Thyroid gland (tissue), 4 donors: ENCODE data around the gene VSTM1. TPM values are rescaled to one million over a fixed set of nuclear protein-coding genes. Genes with fewer than 3 reads are reported as not detected.

Experiments
- DNase-seq, 2 donors: peaks; one replicate each; pipeline ENCODE4 v3.0.0-alpha.2; 2019
- H3K27ac ChIP-seq, 3 donors: fragments of 200-600 bp; sonication (generic); 1 replicate in 2 of 3; 2 replicates in 1 of 3; pipeline ENCODE4 v1.5.1; 2016 to 2019; ENCODE audit warnings: mild to moderate bottlenecking in 1 of 3, moderate library complexity in 1 of 3
- H3K27me3 ChIP-seq: fragments of 200-600 bp; sonication (generic); one replicate; pipeline ENCODE4 v1.5.1; 2019
- H3K36me3 ChIP-seq, 2 donors: fragments of 200-600 bp; sonication (generic); one replicate each; pipeline ENCODE4 v1.5.1; 2016 to 2019
- H3K4me1 ChIP-seq, 2 donors: fragments of 200-600 bp; sonication (generic); one replicate each; pipeline ENCODE4 v1.5.1; 2017 to 2019
- H3K4me3 ChIP-seq, 3 donors: fragments of 200-600 bp; sonication (generic); replicated peaks in 1 of 3; 1 replicate in 2 of 3; 2 replicates in 1 of 3; pipeline ENCODE4 v1.5.1; 2016; ENCODE audit warnings: mild to moderate bottlenecking in 1 of 3
- H3K9me3 ChIP-seq: fragments of 200-600 bp; sonication (generic); one replicate; pipeline ENCODE4 v1.5.1; 2017
- POLR2A ChIP-seq, 2 donors: fragments of 450-650 bp; IDR thresholded peaks; one replicate each; pipeline ENCODE4 v1.6.1; 2017; ENCODE audit warnings: antibody characterized with exemption in 2 of 2, mild to moderate bottlenecking in 2 of 2, moderate library complexity in 1 of 2
- WGBS, 2 donors: methylation state at CpG; one replicate each; pipeline ENCODE4 v1.1.5; 2017; 5-methylcytosine and 5-hydroxymethylcytosine counted together
- intact Hi-C: fragments of 100-400 bp; cut with DNase I; formaldehyde crosslinking; loops from one replicate; pipeline ENCODE4 v1.15.1; 2023
- total RNA-seq, 4 donors: library from RNA; depleted of rRNA; stranded (reverse); fragments of >200 nt; gene quantifications; one replicate each; pipeline ENCODE4 v1.2.3, GENCODE V29; 2016
- TF ChIP-seq, protein P1 (sequence below), 6 experiments: fragments of 200-600 bp in 3 of 6; fragments of 450-650 bp in 3 of 6; sonication (generic) in 3 of 6; IDR thresholded peaks; one replicate each; pipeline ENCODE4 v1.5.1; 2016 to 2019; ENCODE audit warnings: antibody characterized with exemption in 6 of 6, mild to moderate bottlenecking in 2 of 6, inconsistent platforms in 1 of 6, moderate library complexity in 1 of 6

VSTM1 gene
- total RNA-seq, 4 donors from 2014 or later = not detected

DNA sequence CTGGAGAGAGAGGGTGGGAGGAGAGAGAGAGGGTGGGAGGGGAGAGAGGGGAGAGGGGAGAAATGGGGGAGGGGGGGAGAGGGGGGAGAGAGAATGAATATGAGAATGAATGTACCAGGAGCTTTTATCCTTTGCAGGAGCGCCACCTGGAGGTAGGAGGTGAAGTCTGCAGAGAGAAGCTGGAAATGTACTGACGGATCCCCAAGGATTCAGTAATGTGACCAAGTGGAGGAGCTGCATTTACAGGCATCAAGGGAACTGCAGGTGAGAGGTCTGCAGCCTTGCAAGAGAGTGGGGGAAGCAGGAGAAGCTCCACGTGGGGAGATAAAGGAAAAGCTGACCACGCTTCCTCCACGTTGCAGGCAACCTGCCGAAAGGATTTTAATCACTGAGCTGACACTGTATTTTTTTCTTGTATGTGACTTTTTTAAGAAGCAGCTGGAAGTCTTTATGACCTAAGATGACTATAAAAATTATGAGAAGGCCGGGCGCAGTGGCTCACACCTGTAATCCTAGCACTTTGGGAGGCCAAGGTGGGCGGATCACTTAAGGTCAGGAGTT is 33.7 kb downstream of the VSTM1 start:
- TF ChIP-seq, protein P1, sequence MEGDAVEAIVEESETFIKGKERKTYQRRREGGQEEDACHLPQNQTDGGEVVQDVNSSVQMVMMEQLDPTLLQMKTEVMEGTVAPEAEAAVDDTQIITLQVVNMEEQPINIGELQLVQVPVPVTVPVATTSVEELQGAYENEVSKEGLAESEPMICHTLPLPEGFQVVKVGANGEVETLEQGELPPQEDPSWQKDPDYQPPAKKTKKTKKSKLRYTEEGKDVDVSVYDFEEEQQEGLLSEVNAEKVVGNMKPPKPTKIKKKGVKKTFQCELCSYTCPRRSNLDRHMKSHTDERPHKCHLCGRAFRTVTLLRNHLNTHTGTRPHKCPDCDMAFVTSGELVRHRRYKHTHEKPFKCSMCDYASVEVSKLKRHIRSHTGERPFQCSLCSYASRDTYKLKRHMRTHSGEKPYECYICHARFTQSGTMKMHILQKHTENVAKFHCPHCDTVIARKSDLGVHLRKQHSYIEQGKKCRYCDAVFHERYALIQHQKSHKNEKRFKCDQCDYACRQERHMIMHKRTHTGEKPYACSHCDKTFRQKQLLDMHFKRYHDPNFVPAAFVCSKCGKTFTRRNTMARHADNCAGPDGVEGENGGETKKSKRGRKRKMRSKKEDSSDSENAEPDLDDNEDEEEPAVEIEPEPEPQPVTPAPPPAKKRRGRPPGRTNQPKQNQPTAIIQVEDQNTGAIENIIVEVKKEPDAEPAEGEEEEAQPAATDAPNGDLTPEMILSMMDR (IDR thresholded peaks at IDR 0.05) = peak in 3 of 6 experiments; percentile 22 to 52 (median 31)
- no peak for TF ChIP-seq POLR2A (IDR thresholded peaks at IDR 0.05)
- Histone ChIP-seq H3K36me3 (no peaks in the 10 kb centered on the region), H3K27me3 (no peaks in the 10 kb centered on the region), H3K9me3 (no peaks in the 10 kb centered on the region), H3K4me3 (no peak overlapping the region), H3K4me1 (no peaks in the 10 kb centered on the region), H3K27ac (no peak overlapping the region)
- peak; percentile 22 to 30 for DNase-seq
- intact Hi-C loops = no loop called here
- WGBS, 2 donors = 40 to 45% methylated on average over 9 of the region's 9 CpGs

DNA sequence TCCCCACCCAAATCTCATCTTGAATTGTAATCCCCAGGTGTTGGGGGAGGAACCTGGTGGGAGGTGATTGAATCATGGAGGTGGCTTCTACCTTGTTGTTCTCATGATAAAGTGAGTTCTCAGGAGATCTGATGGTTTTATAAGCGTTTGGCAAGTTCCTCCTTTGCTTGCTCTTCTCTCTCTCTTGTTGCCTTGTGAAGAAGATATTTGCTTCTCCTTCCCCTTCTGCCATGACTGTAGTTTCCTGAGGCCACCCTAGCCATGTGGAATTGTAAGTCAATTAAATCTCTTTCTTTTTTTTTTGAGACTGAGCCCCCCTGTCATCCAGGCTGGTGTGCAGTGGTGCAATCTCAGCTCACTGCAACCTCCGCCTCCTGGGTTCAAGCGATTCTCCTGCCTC is 34.4 kb downstream of the VSTM1 start:
- Histone ChIP-seq H3K36me3 (no peaks in the 10 kb centered on the region), H3K9me3 (no peaks in the 10 kb centered on the region), H3K4me1 (no peaks in the 10 kb centered on the region), H3K27ac (no peak overlapping the region), H3K4me3 (no peak overlapping the region), H3K27me3 (no peaks in the 10 kb centered on the region)
- no peak for TF ChIP-seq POLR2A (IDR thresholded peaks at IDR 0.05)
- TF ChIP-seq, protein P1 (IDR thresholded peaks at IDR 0.05) = no peak
- WGBS, 2 donors = 73 to 78% methylated on average over 3 of the region's 3 CpGs
- DNase-seq = no peak
- intact Hi-C loops = no loop called here

DNA sequence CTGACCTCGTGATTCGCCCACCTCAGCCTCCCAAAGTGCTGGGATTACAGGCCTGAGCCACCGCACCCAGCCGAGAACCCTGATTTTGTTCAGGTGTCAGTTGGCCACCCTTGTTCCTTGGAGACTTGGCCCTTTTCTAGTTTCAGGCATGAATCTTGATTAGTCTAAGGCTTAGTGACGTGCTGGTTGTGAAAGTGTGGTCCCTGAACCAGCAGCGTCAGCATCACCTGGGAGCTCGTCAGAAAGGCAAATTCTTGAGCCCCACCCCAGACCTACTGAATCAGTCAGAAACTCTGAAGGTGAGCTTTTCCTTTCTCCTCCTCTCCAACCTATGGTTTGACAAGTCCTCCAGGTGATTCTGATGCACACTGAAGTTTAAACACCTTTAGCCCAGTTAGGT is 37.0 kb downstream of the VSTM1 start:
- WGBS, 2 donors = 51 to 69% methylated on average over 7 of the region's 7 CpGs
- no peaks in the 10 kb centered on the region for H3K9me3 ChIP-seq
- no peaks in the 10 kb centered on the region for H3K27me3 ChIP-seq
- H3K4me1 ChIP-seq = no peaks in the 10 kb centered on the region
- no peaks in the 10 kb centered on the region for H3K36me3 ChIP-seq
- DNase-seq = no peak
- H3K27ac ChIP-seq = no peak overlapping the region
- TF ChIP-seq POLR2A (IDR thresholded peaks at IDR 0.05) = no peak
- TF ChIP-seq, protein P1 (IDR thresholded peaks at IDR 0.05) = no peak
- intact Hi-C loops = no loop called here
- H3K4me3 ChIP-seq = no peak overlapping the region

DNA sequence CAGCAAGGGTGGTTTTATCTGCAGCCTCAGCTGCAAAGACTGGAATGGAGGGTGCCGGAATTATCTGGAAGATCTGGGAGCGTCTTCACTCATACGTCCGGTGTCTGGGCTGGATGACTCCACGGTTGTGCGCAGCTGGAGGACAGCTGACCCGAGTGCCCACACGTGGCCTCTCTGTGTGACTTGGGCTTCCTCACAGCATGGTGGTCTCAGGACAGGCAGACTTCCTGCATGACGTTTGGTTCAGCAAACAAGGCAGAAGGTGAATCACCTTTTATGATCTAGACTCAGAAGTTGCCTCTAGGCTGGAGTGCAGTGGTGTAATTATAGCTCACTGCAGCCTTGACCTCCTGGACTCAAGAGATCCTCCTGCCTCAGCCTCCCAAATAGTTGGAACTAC is 39.0 kb downstream of the VSTM1 start:
- no peaks in the 10 kb centered on the region for H3K4me1 ChIP-seq
- no peak for TF ChIP-seq POLR2A (IDR thresholded peaks at IDR 0.05)
- TF ChIP-seq, protein P1 (IDR thresholded peaks at IDR 0.05) = no peak
- H3K4me3 ChIP-seq = no peak overlapping the region
- H3K36me3 ChIP-seq = no peaks in the 10 kb centered on the region
- WGBS, 2 donors = 73 to 76% methylated on average over 6 to 8 of the region's 9 CpGs
- DNase-seq = no peak
- intact Hi-C loops = loop anchor here (5.0 kb wide), 1 partner anchor 182 kb away; no protein-coding TSS in a partner anchor
- H3K27ac ChIP-seq = no peak overlapping the region
- no peaks in the 10 kb centered on the region for H3K9me3 ChIP-seq
- no peaks in the 10 kb centered on the region for H3K27me3 ChIP-seq

DNA sequence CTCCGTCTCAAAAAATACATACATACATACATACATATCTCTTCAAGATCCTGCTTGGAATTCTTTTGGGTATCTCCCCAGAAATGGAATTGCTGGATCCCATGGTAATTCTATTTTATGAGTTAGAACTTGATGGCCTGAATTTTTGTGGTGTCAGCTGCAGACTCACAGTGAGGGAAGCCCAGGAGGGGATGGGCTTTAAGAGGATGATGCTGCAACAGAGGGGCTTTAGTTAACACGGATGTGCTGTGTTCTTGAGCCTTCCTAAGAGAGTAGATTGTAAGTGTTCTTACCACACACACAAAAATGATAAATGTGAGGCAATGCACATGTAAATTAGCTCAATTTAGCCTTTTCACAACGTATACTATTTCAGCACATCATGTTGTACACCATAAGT is 40.5 kb downstream of the VSTM1 start:
- Histone ChIP-seq H3K27me3 (no peaks in the 10 kb centered on the region), H3K4me3 (no peak overlapping the region), H3K27ac (no peak overlapping the region), H3K4me1 (no peaks in the 10 kb centered on the region), H3K36me3 (no peaks in the 10 kb centered on the region), H3K9me3 (no peaks in the 10 kb centered on the region)
- DNase-seq = no peak
- whole genome bisulfite sequencing, 2 donors = 35 to 38% methylated on average over 3 of the region's 3 CpGs
- intact Hi-C loops = loop anchor here (5.0 kb wide), 1 partner anchor 181 kb away; no protein-coding TSS in a partner anchor
- TF ChIP-seq, protein P1 (IDR thresholded peaks at IDR 0.05) = no peak
- TF ChIP-seq POLR2A (IDR thresholded peaks at IDR 0.05) = no peak
